ENCODE measurements around the gene MAB21L2. TPM values are rescaled to one million over a fixed set of nuclear protein-coding genes. Genes with fewer than 3 reads are reported as not detected.
"Not testable (repeated sequence)": the region's sequence is repeated elsewhere in the genome, so short reads cannot be mapped to it uniquely, and the experiment has no call there.

MAB21L2 gene
- total RNA-seq, 1 experiment from 2014 or later = not detected

DNA sequence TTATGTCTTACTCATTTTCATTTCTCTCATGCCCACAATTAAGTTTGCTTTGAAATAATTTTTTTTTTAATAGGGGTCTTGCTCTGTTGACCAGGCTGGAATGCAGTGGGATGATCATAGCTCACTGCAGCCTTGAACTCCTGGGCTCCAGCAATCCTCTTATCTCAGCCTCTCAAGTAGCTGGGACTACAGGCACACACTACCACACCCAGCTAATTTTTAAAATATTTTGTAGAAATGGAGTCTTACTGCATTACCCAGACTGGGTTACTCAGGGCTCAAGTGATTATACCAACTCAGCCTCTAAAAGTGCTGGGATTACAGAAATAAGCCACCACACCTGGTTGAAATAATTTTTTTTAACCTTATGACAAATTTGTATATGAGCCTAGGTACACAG lies 19.2 kb upstream of the MAB21L2 start:
- H2BK20ac ChIP-seq (ENCODE audit: low read depth, low read length, poor library complexity, severe bottlenecking) = no peak overlapping the region
- H2BK12ac ChIP-seq (ENCODE audit: insufficient read length, low read depth, low read length) = no peak overlapping the region
- Mint-ChIP-seq H3K36me3 (ENCODE audit: insufficient read depth in 1 of 3, low read depth in 3 of 3) (peaks cover 7 to 9% (median 8%) of the 10 kb centered on the region in 3 experiments; a peak in 6 of 7 replicates), H3K4me1 (no peaks in the 10 kb centered on the region), H3K9me3 (peaks cover 3 to 7% of the 10 kb centered on the region in 2 experiments; a peak in 1 of 5 replicates), H3K27ac (no peak overlapping the region), H3K4me3 (no peak overlapping the region), H3K27me3 (ENCODE audit: low read depth) (no peaks in the 10 kb centered on the region)
- H3K23ac ChIP-seq (ENCODE audit: insufficient read length, low read depth, low read length) = no peak overlapping the region
- H2BK5ac ChIP-seq (ENCODE audit: insufficient read length, low read length) = no peak overlapping the region
- no peaks in the 10 kb centered on the region for H3K4me1 ChIP-seq (ENCODE audit: insufficient read depth, low read length)
- H4K20me1 ChIP-seq (ENCODE audit: control insufficient read depth, insufficient read depth, insufficient read length) = no peaks in the 10 kb centered on the region
- H3K23me2 ChIP-seq (ENCODE audit: insufficient read length, low read depth, low read length, poor library complexity, severe bottlenecking) = no peaks in the 10 kb centered on the region
- H3K4me2 ChIP-seq (ENCODE audit: insufficient read depth, insufficient read length, low read length) = no peak overlapping the region
- no peak overlapping the region for H3K18ac ChIP-seq (ENCODE audit: insufficient read length, low read depth, low read length)
- H3T11ph ChIP-seq (ENCODE audit: low read length) = no peak overlapping the region
- no peak overlapping the region for H4K8ac ChIP-seq (replicated peaks; ENCODE audit: insufficient read length, low read depth, low read length)
- H3K27ac ChIP-seq (ENCODE audit: insufficient read length, low read depth, low read length) = no peak overlapping the region
- H3K27me3 ChIP-seq (ENCODE audit: insufficient read depth, low read length) = no peaks in the 10 kb centered on the region
- no peak overlapping the region for H3K9ac ChIP-seq (ENCODE audit: extremely low read depth, insufficient read length, low read length)
- TF ChIP-seq, protein P1, sequence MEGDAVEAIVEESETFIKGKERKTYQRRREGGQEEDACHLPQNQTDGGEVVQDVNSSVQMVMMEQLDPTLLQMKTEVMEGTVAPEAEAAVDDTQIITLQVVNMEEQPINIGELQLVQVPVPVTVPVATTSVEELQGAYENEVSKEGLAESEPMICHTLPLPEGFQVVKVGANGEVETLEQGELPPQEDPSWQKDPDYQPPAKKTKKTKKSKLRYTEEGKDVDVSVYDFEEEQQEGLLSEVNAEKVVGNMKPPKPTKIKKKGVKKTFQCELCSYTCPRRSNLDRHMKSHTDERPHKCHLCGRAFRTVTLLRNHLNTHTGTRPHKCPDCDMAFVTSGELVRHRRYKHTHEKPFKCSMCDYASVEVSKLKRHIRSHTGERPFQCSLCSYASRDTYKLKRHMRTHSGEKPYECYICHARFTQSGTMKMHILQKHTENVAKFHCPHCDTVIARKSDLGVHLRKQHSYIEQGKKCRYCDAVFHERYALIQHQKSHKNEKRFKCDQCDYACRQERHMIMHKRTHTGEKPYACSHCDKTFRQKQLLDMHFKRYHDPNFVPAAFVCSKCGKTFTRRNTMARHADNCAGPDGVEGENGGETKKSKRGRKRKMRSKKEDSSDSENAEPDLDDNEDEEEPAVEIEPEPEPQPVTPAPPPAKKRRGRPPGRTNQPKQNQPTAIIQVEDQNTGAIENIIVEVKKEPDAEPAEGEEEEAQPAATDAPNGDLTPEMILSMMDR (conservative IDR thresholded peaks at IDR 0.05) = no peak
- DNase-seq = no peak
- no peak overlapping the region for H2AK5ac ChIP-seq (ENCODE audit: insufficient read length, low read length)
- H3K4ac ChIP-seq (ENCODE audit: low read depth, low read length) = no peak overlapping the region
- no peak overlapping the region for H4K91ac ChIP-seq (ENCODE audit: insufficient read length, low read depth, low read length)
- H3K56ac ChIP-seq (ENCODE audit: insufficient read length, low read depth, low read length) = no peak overlapping the region
- H3K79me2 ChIP-seq (ENCODE audit: insufficient read depth, low read length) = no peaks in the 10 kb centered on the region
- no peak overlapping the region for H2BK120ac ChIP-seq (ENCODE audit: low read depth, low read length, poor library complexity, severe bottlenecking)
- no peak overlapping the region for H4K5ac ChIP-seq (ENCODE audit: insufficient read length, low read depth, low read length)
- H3K14ac ChIP-seq (ENCODE audit: insufficient read depth, low read length) = no peak overlapping the region
- H2BK15ac ChIP-seq (ENCODE audit: low read depth, low read length) = no peak overlapping the region
- H2AFZ ChIP-seq (ENCODE audit: low read length) = no peak overlapping the region
- H3K79me1 ChIP-seq (ENCODE audit: insufficient read depth, low read depth, low read length, poor library complexity, severe bottlenecking) = no peaks in the 10 kb centered on the region
- no peaks in the 10 kb centered on the region for H3K9me3 ChIP-seq (ENCODE audit: control insufficient read depth, low read depth, low read length)

DNA sequence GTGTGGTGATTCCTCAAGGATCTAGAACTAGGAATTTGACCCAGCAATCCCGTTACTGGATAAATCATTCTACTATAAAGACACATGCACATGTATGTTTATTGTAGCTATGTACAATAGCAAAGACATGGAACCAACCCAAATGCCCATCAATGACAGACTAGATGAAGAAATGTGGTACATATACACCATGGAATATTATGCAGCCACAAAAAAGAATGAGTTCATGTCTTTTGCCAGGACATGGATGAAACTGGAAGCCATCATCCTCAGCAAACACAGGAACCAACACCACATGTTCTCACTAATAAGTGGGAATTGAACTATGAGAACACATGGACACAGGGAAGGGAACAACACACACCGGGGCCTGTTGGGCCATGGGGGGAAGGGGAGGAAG lies 17.0 kb upstream of the MAB21L2 start:
- not testable (repeated sequence) for H3K56ac ChIP-seq (ENCODE audit: insufficient read length, low read depth, low read length); H3K9me3 Mint-ChIP-seq; H3K27ac ChIP-seq (ENCODE audit: insufficient read length, low read depth, low read length); H3K18ac ChIP-seq (ENCODE audit: insufficient read length, low read depth, low read length); H3K27me3 Mint-ChIP-seq (ENCODE audit: low read depth); H4K91ac ChIP-seq (ENCODE audit: insufficient read length, low read depth, low read length); H2BK5ac ChIP-seq (ENCODE audit: insufficient read length, low read length); H3K4me1 ChIP-seq (ENCODE audit: insufficient read depth, low read length); H3K4ac ChIP-seq (ENCODE audit: low read depth, low read length); H3K36me3 Mint-ChIP-seq (ENCODE audit: insufficient read depth in 1 of 3, low read depth in 3 of 3); H2BK12ac ChIP-seq (ENCODE audit: insufficient read length, low read depth, low read length); H3K79me2 ChIP-seq (ENCODE audit: insufficient read depth, low read length); H4K5ac ChIP-seq (ENCODE audit: insufficient read length, low read depth, low read length); H3K23ac ChIP-seq (ENCODE audit: insufficient read length, low read depth, low read length); H3K9ac ChIP-seq (ENCODE audit: extremely low read depth, insufficient read length, low read length); H4K8ac ChIP-seq (replicated peaks; ENCODE audit: insufficient read length, low read depth, low read length); H3K79me1 ChIP-seq (ENCODE audit: insufficient read depth, low read depth, low read length, poor library complexity, severe bottlenecking); H3K4me2 ChIP-seq (ENCODE audit: insufficient read depth, insufficient read length, low read length); H3K14ac ChIP-seq (ENCODE audit: insufficient read depth, low read length); H3K27me3 ChIP-seq (ENCODE audit: insufficient read depth, low read length); H4K20me1 ChIP-seq (ENCODE audit: control insufficient read depth, insufficient read depth, insufficient read length); H2AK5ac ChIP-seq (ENCODE audit: insufficient read length, low read length); H3K4me3 Mint-ChIP-seq; H3K9me3 ChIP-seq (ENCODE audit: control insufficient read depth, low read depth, low read length); DNase-seq; H2AFZ ChIP-seq (ENCODE audit: low read length); H2BK15ac ChIP-seq (ENCODE audit: low read depth, low read length); H3K27ac Mint-ChIP-seq; H2BK120ac ChIP-seq (ENCODE audit: low read depth, low read length, poor library complexity, severe bottlenecking); H3T11ph ChIP-seq (ENCODE audit: low read length); H3K4me1 Mint-ChIP-seq; H3K23me2 ChIP-seq (ENCODE audit: insufficient read length, low read depth, low read length, poor library complexity, severe bottlenecking); H2BK20ac ChIP-seq (ENCODE audit: low read depth, low read length, poor library complexity, severe bottlenecking)
- WGBS (ENCODE audit: extremely low coverage, insufficient read length, low lambda C conversion rate) = no CpG with 5 or more reads among the region's 2 CpGs

Data from H9 (cell line).